ENCODE measurements around the gene FCRLA.
"Not testable (repeated sequence)": the region's sequence is repeated elsewhere in the genome, so short reads cannot be mapped to it uniquely, and the experiment has no call there.

GRCh38 chr1:161658524-161658923 lies 48.5 kb upstream of the FCRLA start:
- TF ChIP-seq EP300, POLR2A (IDR thresholded peaks at IDR 0.05): not testable (repeated sequence)
- TF ChIP-seq, protein P1, sequence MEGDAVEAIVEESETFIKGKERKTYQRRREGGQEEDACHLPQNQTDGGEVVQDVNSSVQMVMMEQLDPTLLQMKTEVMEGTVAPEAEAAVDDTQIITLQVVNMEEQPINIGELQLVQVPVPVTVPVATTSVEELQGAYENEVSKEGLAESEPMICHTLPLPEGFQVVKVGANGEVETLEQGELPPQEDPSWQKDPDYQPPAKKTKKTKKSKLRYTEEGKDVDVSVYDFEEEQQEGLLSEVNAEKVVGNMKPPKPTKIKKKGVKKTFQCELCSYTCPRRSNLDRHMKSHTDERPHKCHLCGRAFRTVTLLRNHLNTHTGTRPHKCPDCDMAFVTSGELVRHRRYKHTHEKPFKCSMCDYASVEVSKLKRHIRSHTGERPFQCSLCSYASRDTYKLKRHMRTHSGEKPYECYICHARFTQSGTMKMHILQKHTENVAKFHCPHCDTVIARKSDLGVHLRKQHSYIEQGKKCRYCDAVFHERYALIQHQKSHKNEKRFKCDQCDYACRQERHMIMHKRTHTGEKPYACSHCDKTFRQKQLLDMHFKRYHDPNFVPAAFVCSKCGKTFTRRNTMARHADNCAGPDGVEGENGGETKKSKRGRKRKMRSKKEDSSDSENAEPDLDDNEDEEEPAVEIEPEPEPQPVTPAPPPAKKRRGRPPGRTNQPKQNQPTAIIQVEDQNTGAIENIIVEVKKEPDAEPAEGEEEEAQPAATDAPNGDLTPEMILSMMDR (IDR thresholded peaks at IDR 0.05): not testable (repeated sequence)
